T-helper 22 cell (primary cell): Measurements from ENCODE around the gene CALN1.

ENCODE experiments used
- DNase-seq: peaks from one replicate; pipeline ENCODE4 v3.0.0-alpha.2; 2020; ENCODE audit warnings: low read depth

Gene CALN1

DNA sequence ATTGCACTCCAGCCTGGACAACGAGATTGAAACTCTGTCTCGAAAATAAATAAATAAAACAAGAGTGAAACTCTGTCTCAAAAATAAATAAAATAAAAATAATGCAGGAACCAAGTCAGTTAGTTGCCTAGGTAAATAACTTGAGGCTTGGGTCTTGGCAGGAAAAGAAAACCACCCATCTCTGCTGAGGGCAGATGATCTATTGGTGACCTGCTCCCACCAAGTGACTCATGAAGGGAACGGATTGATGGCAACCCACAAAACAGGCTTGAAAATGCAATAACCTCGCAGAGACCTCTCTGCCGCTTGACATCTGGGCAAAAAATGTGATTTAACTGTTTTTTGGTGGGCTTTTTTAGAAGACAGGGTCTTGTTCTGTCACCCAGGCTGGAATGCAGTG lies 86.6 kb downstream of the CALN1 start:
- no peak for DNase-seq

DNA sequence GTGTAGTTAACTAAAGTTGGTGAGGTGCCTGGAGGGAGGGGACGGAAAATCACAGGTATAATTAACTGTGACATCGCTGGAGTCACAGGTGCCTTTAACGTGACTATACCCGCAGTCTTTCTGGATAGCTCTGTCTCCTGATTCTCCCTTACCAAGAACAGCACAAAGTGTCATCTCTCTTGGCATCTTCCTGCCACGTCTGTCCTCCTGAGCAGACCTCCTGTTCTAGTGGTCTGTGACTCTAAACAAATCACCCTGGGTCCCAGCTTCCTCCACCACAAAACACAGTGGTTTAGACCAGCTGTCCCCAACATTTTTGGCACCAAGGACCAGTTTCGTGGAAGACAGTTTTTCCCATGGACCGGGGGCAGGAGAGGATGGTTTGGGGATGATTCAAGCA lies 90.5 kb downstream of the CALN1 start:
- DNase-seq: no peak

DNA sequence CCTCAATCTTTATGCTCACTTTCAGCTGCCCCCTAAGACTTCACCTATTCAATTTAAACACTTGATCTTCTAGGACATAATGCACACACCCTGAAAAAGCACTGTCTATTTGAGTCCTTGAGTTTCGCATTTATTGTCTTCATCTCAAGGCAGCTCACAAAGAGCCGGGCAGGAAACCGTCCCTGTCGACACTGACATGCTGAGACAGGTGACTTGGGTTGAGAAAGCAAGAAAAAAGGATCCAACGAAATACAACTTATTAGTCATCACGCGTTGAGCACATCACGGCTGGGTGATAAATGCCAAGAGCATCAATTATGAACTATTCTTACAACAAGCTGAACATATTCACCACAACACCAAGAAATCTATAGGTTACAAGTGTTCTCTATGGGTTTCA lies 91.1 kb downstream of the CALN1 start:
- no peak for DNase-seq

DNA sequence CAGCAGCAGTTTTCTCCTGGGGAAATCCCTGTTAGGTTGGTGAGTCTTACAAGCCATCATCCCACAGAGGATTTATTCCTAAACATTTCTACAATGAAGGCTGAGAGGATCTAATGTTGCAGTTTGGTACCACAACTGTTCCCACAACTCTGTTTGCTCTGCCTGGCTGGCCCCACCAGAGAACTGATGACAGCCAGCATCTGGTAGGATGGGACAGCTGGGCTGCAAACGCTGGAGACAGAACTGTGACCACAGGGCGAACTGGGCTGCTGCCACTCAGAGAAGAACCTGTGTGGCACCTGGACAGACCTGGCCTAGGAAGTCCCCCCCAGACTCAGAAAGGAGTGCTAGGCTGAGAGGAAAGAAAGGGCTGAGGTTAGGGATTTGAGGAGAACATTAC lies 94.8 kb downstream of the CALN1 start:
- no peak for DNase-seq

DNA sequence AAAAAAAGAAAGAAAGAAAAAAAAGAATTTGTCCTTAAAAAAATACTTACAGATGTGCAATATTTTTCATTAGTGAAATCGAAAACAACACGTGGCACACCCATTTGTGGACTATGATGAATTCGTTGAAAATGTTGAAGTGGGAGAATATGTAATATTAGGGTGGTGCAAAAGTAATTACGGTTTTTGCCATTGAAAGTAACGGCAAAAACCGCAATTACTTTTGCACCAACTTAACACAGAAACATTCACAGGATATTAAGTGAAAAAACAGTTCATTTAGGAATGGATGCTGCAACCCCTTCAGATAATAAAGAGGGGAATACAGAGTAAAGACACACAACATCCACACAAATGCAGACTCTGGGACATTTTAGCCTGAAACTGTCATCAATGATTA lies 96.0 kb downstream of the CALN1 start:
- no peak for DNase-seq

DNA sequence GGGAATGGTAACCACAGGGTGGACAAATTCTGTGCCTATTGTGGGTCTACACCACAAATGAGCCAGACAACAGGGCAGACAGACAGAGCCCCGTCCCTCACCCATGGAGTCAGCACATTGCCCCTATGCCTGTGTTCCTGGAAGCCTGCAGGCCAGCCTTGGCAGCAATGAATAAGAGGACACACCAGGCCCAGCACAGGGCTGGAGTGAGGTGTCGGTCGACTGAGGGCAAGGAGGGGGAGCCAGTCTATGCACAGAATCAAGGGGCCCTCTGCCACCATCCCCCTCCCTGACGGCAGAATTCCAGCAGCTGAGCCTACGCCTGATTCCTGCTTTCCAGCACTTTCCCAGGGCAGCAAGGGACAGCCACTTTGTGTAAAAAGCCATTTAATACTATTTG lies 98.2 kb downstream of the CALN1 start:
- no peak for DNase-seq

DNA sequence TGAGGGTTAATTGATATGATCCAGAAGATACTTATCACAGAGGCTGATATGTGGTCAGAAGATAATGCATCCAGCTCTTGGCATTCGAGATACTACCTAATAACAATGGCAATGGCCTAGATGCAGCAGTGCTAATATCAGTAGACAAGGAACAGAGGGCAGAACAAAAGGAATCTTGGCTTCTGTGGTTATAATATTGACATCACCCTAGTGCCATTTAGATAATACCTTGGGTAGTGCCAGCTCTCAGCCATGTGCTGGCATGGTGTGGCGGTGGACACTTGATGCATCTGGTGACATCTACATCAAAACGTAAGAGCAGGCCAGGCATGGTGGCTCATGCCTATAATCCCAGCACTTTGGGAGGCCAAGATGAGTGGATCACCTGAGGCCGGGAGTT lies 101.8 kb downstream of the CALN1 start:
- DNase-seq: no peak

DNA sequence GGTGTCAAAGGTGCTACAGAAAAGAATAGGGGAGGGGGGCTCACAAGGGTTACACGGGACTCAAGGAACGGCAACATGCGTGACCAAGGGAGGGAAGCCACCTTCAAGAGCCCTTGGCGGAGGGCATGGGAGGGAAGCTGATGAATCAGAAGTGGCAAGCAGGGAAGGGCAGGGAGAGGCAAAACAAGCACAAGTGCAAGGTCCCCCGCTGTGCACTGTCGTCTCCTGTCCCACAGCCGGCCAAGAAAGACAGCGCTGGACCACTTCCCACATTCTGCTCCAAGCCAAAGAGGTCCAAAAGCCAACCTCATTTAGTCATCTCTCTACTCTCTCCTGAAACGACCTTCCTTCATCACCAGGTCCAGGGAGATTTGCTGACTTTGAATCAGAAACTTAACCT lies 102.7 kb downstream of the CALN1 start:
- DNase-seq: no peak

DNA sequence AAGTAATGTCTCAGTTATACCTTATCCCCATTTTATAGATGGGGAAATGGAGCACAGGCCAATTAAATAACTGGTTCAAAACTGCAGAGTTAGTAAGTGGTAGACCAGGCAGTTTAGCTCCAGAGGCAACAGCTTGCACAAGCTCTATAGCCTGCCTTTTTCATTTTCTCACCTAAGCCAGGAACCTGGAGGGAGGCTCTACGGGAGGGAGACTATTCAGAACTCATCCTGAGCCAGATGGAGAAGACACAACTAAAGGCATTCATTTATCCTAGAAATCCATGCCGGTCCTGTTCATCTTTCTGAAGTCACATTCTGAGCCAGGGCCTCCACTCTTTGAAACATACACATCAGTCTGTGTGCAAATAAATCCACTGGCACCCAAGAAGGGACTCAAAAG lies 103.2 kb downstream of the CALN1 start:
- no peak for DNase-seq

DNA sequence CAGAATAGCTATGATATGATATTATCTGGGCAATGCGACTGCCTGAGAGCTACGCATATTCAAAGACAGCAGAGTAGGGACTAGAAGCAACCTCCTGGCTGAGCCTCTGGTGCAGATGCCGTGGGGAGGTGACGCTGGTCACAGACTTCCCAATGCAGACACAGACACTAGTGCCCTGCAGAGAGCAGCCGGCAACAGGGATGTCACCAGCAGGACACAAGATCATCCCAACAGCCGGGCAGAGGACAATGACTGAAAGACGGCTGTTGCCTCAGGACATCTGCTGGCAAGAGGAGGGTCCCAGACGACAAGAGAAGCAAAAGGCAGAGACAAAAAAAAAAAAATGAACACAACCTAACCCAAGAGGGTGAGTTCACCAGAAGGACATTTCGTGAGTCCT lies 104.6 kb downstream of the CALN1 start:
- no peak for DNase-seq

DNA sequence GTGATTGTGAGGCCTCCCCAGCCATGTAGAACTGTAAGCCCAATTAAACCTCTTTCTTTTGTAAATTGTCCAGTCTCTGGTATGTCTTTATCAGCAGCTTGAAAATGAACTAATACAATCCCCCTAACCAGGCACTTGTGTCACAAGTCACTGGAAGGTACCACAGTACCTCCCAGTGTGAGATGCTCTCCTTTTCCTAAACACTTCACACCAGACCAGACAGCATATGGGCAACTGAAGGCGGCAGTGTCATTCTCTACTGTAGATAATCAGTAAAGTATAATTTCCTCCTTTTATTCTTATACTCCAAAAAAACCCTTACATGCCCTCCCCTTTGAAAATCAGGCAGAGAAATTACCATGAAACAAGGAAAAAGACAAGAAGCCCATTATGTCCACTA lies 113.2 kb downstream of the CALN1 start:
- DNase-seq: no peak

DNA sequence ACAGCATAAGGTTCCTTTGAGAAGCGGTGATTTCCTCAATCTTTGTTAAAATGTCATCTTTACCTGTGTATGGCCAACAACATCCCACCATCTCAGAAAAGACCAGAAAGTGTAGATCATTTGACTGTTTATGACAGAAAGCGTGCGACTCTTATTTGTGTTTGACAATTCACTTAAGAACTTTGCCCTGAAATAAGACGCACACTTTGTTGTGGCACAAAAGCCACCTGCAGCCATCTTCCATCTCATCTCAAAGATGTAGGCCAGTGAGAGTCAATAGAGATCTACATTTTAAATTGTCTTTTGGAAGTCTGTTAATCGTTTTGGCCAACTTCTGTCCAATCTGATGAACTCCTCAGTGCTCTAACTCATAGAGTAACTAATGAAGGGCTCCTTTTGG lies 114.0 kb downstream of the CALN1 start:
- DNase-seq: no peak

DNA sequence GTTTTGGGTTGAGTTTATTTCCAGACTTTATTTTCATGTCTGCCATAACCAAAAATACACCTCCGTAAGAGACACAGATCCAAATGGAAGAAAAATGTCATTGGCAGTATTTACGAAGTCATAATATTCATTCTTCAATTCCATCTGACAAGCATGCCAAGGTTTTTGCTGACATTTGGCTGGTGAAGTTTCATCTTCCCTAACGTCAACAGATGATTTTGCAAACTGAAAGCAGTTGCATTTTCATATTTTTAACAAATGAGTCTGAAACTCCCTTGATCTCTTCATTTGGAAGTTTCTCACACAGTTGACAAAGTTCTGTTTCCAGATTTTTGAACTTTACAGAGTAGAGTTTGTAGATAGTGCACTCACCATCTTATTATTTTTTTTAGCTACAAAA lies 114.5 kb downstream of the CALN1 start:
- no peak for DNase-seq

DNA sequence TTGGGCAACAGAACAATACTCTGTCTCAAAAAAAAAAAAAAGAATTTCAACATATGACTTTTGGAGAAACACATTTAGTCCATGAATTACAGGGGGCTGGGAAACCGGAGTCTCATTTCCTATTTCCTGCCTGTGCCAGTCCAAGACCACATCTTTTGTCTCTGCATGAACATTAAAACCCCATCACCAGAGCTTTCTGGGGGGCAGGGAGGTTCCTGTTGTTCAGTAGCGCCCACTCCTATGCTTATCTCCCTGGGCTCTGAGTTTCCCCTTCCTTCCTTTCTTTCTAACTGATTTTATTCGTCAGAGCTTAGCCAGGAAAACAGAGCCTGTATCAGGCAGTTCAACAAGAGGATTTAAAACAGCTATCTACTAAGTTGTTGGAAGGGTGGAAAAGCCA lies 119.3 kb downstream of the CALN1 start:
- DNase-seq: no peak

DNA sequence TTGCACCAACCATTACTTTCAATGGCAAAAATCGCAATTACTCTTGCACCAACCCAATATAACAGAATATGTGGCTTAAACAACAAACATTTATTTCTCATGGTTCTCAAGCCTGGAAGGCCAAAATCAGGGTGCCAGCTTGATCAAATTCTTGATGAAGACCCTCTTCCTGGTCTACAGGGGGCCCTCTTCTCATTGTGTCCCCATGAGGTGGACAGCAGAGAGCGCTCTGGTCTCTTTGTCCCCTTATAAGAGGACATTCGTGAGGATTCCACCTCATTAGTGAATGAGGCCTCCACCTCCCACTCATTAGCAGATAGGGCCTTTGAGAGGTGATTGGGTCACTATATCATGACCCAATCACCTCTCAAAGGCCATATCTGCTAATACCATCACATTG lies 120.0 kb downstream of the CALN1 start:
- DNase-seq: no peak

DNA sequence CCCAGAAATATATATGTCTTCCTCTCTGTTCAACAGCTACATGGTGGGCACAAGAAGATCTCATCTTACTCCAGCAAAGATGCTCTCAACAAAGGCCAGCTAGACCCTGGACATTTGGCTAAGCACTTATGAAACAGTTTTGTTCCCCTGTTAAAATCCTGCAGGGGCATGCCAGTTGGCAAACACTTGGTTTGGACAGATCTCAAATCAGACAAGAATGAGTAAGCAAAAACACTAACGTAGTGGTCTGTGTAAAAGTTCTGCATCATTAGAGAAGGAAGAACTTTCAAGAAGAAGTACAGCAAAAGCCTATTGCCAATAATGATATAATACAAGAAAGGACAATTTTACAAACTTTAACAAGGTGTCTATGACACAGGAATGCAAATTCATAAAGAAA lies 125.6 kb downstream of the CALN1 start:
- no peak for DNase-seq

DNA sequence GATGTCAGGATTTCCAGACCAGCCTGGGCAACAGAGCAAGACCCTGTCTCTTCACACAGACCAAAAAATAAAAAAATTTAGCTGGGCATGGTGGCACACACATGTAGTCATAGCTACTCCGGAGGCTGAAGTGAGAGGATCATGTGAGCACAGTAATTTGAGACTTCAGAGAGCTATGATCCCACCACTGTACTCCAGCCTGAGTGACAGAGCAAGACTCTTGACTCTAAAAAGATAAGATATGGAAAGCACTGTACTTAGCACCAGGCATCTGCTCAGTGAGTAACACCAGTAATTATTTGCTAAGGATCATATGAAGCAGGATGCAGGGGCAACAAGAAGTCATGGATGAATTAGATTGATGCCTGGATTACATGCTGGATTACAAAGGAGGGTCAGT lies 128.8 kb downstream of the CALN1 start:
- DNase-seq: no peak

DNA sequence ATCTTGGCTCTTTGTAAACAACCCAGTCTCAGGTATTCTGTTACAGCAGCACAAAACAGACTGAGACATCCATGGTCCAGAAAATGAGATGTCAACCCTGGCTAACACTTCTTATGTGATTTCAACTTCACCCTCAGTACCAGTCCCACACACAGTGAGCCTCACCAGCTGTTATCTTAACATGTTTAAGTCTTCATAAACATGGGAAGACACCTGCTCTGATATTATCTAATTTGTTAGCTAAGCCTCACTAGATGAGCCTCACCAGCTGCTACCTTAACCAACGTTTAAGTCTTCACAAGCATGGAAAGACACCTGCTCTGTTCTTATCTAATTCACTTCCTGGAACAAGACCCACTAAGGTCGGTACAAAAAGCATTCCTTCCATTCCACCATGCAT lies 130.8 kb downstream of the CALN1 start:
- DNase-seq: no peak

DNA sequence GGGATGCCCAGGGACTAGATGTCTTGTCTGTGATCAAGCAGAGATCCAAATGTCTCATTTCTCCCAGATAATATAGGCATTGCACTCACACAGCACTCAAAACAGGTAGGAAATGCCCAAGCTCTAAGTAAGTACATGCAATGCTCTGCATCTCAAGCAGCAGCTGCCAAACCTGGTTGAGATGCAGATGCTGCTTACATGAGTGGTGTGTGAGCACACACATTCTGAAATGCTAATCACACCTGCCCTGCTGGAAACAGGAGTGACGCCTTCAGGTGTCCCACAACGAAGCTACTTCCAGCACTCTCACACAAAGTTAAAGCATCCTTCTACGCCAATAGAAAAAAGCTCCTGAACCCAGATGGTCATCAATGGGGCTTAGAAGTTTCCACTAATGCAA lies 132.9 kb downstream of the CALN1 start:
- DNase-seq: no peak

DNA sequence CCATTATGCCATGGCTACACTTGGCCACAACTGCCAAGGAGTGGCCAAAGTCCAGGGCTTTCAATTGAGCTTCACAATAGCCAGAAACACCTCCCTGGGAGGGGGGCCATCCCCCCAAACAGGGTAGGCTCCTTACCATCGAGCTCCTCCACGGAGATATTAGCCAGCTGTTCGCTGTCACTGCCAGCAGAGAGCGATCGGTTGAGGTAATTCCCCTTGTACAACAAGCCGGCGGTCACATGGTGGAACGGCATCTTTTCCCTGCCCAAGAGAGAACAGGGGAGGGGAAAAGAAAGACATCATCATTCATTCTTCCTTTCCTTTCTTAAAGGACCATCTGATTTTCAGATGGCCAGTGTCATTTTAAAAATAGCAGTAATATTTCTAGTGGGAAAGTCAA lies 133.6 kb downstream of the CALN1 start:
- no peak for DNase-seq

DNA sequence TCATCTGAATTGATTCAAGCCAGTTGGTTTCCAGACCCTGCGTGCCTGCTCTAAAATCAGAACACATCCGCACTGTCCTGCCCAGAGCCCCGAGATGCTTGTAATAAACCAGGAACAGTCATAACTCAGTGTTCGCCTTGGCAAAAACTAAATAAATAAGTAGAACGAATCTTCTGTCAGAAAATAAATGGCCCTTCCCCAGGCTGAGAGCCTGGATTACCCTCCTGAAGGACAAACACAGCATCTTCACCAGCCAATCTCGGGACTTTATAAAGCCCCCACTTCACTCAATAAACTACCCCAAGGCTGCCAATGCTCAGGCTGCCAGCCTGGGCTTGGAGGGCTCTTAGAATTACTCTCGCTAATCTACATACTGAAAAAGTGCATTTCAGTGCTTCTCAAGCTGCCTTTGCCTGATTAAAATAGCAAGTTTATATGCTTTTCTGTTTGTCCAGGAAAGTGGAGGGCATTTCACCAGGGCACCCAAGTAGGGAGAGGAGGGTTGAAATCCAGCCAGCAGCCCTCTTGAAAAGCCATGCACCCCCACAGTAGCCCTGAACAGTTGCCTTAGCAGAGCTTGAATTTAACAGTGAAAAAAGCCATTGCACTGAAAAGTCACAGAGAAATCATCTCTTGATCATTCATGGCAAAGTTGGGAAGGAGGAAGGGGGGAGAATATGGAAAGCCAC lies 136.6 kb downstream of the CALN1 start:
- DNase-seq: no peak

DNA sequence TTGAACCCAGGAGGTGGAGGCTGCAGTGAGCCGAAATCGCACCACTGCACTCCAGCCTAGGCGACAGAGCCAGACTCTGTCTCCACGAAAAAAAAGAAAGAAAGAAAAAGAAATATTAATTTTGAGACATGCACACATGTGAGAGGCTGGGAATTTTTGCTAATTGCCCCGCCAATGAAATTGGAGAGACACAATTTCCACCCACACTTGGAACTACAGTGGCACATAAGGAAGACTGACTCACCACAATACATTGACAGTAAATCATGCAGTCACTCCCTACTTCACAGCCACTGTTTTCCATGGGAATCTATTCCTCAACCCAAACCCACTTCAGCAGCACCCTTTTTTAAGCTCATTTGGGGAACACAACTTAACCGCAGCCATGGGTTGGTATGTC lies 139.7 kb downstream of the CALN1 start:
- DNase-seq: no peak

DNA sequence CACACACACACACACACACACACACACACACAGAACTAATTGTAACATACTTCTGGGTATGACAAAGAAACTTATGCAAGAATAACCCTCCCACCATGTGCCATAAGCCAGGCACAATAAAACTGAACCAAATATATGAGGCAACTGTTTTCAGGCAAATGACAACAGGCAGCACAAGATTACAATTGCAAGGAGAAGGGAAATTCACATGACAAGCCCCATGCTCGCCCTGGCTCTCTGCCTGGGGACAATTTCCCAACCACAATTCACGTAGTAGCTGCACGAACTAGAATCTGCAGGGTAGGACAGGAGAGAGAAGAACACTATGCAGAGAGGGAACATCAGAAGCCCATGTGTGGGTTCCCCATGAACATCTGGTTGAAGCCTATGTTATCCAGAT lies 143.3 kb downstream of the CALN1 start:
- no peak for DNase-seq

DNA sequence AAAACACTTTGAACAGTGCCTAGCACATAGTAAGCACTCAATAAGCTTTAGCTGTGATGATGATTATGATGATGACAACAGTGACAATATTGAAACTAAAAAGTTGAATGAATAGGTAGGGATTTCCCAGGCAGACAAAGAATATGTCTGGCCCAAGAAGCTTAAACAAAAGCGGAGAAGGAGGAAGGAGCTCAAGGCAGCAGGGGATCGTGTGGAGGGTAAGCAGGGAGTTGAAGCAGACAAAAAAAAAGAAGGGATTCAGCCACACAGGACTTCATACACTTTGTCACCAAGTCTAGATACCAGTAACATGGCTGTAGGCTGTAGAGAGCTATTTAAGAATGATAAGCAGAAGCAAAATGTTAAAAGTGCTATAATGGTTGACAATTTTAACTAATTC lies 144.0 kb downstream of the CALN1 start:
- no peak for DNase-seq

DNA sequence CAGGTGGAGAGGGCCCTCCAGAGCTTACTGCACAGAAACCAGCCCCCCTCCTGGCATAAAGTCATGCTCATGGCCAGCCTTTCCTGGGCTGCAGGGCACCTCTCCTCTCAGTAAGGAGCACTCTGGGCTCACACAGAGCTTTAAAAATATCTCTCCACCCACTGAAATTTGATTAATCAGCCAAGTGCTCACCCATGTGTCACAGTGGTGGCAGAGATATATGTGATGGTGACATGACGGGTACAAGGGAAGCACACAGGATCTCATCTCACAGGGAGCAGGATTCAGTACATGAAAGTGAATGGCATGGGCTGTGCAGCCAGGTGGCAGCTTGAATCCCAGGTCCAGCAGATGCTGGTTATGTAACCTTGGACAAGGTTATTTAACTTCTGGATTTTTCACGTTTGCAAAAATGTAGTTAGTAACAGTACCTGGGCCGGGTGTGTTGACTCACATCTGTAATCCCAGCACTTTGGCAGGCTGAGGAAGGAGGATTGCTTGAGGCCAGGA lies 144.8 kb downstream of the CALN1 start:
- DNase-seq: no peak
